H1 (cell line): ENCODE results near the gene SERINC4. TPM values are rescaled to one million over a fixed set of nuclear protein-coding genes. Genes with fewer than 3 reads are reported as not detected.

Experiments used
- HDAC6 ChIP-seq: IDR thresholded peaks from one replicate; pipeline ENCODE4 v1.7.1; 2012; ENCODE audit warnings: low read depth, mild to moderate bottlenecking, inconsistent platforms, low read length, moderate library complexity
- POLR2AphosphoS5 ChIP-seq: IDR thresholded peaks from 2 replicates; pipeline ENCODE4 v1.6.1; 2011; ENCODE audit warnings: low read depth, low read length
- SP1 ChIP-seq: IDR thresholded peaks from 2 replicates; pipeline ENCODE4 v1.6.1; 2011; ENCODE audit warnings: low read depth, low read length
- SRF ChIP-seq: IDR thresholded peaks from 2 replicates; pipeline ENCODE4 v1.6.1; 2011; ENCODE audit warnings: mild to moderate bottlenecking, low read depth, low read length, moderate library complexity
- ZNF274 ChIP-seq: IDR thresholded peaks from 2 replicates; pipeline ENCODE4 v1.7.0; 2012; ENCODE audit warnings: low read length, borderline replicate concordance; ENCODE audit errors: extremely low read depth
- polyA plus RNA-seq, 7 experiments: library from polyadenylated mRNA; depleted of rRNA in 3 of 7; stranded (reverse) in 5 of 7; unstranded in 2 of 7; fragments of >200 nt in 5 of 7; fragments of 200-250 nt in 2 of 7; gene quantifications; 1 replicate in 5 of 7; 2 replicates in 1 of 7; 4 replicates in 1 of 7; pipeline versions ENCODE4 v1.2.1 to v1.2.3, GENCODE V29; 2011 to 2013; ENCODE audit warnings: missing spikeins in 2 of 7, mixed read lengths in 2 of 7
- total RNA-seq: library from RNA; stranded (reverse); fragmentation: NEBNext Ultra II Directional; extraction: Animal tissue kit (Norgen Biotek cat#: 25700); gene quantifications from 2 replicates; pipeline ENCODE4 v1.2.1, GENCODE V29; 2021

SERINC4 gene
- total and polyA plus RNA-seq, 2 of the 8 experiments (the other 6 are each of a cell fraction or from before 2014, with no cell fraction given), result 0.08 TPM; not detected in 1

GRCh38 chr15:43800286-43801141 lies 494 bp upstream of the SERINC4 start, which contains the start of gene HYPK (continued):
- TF ChIP-seq POLR2AphosphoS5, result peak; percentile 94
- 0 out of 2 replicates have a peak, but pooled peaks have one; percentile 41 for TF ChIP-seq SP1
- no peak for TF ChIP-seq HDAC6
- no peak for TF ChIP-seq SRF
- TF ChIP-seq ZNF274, result no peak
